ENCODE measurements around the gene CUBN.

DNA sequence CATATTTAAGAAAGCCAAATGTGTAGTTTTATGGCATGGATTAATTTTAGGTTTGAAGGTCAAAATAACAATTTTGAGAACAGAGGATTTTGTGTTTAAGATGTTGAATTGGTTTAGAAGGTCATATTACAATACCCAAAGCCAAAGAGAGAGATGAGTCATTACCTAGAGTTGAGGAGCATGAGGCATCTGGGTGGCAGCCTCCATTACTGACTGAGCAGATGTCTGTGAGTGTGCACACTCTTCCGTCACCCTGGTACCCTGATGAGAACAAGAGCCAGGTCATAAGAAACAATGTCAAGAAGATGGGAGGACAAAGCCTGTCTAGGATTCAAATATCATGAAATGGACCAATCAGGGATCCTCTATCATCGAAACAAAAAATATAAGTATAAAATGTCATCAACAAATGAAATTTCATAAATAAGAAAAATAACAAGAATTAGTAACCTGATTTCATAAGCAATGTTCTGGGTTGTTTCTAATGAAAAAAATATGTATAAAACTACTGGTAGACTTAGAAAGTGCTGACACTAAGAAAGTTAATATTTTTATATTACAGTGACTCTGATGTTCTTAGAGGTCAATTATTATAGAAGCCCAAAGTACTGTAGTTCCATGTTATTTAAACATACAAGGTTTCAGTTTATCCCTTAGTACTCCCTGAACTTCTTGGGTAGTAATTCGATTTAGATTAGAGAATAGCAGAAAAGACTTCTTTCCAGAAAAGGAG is 20.0 kb downstream of the CUBN start:
- no peak for TF ChIP-seq EZH2phosphoT487 (IDR thresholded peaks at IDR 0.05; ENCODE audit: insufficient read depth, low read depth)
- no peak for TF ChIP-seq EZH2 (IDR thresholded peaks at IDR 0.05; ENCODE audit: insufficient read depth, poor library complexity, severe bottlenecking)
